Activated gamma-delta T cell treated with Interleukin-2 at 50 U/mL for 16 hours (primary cell): Measurements from ENCODE around the gene MARVELD1.
"Not testable (repeated sequence)": the region's sequence is repeated elsewhere in the genome, so short reads cannot be mapped to it uniquely, and the experiment has no call there.

Source experiments
- DNase-seq: peaks from one replicate; pipeline ENCODE4 v3.0.0-alpha.2; 2020

The MARVELD1 gene

DNA sequence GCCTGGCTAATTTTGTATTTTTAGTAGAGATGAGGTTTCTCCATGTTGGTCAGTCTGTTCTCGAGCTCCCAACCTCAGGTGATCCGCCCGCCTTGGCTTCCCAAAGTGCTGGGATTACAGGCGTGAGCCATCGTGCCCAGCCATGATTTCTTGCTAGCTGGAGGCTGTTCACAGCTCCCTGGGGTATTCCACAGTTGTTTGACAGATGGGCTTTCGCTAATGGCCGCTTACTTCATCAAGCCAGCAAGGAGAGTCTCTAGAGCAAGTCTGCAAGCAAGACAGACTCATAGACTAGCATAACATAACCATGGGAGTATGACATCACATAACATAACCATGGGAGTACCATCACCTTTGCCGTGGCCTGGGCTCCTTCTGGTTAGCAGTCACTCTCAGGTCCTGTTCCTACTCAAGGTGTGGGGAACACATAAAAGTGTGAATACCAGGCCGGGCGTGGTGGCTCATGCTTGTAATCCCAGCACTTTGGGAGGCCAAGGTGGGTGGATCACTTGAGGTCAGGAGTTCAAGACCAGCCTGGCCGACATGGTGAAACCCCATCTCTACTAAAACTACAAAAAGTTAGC is 15.4 kb upstream of the MARVELD1 start:
- not testable (repeated sequence) for DNase-seq

DNA sequence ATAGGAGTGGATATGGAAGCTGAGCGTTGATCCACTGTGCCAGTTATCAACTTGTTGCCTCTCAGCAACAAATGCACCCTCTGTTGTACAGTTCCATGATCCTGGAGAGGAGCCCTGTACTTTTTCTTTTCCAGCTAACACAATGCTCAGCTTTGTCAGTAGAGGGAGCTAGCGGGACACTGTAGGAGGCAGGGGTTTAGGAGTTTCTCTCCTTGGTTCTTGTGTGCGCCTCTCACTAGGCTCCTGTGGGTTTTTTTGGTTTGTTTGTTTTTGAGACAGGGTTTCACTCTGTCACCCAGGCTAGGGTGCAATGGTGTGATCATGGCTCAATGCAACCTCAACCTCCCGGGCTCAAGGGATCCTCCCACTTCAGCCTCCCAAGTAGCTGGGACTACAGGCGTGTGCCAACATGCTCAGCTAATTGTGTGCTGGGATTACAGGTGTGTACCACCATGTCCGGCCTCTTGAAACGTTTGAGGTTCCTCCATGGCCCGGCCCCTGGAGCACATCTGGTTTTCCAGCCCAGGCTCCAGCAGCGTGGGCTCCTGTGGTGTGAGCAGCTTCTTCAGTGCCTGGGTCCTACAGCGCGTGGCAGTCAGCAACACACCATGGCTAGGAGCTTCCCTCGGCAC is 12.0 kb upstream of the MARVELD1 start:
- peak; percentile 38 for DNase-seq

DNA sequence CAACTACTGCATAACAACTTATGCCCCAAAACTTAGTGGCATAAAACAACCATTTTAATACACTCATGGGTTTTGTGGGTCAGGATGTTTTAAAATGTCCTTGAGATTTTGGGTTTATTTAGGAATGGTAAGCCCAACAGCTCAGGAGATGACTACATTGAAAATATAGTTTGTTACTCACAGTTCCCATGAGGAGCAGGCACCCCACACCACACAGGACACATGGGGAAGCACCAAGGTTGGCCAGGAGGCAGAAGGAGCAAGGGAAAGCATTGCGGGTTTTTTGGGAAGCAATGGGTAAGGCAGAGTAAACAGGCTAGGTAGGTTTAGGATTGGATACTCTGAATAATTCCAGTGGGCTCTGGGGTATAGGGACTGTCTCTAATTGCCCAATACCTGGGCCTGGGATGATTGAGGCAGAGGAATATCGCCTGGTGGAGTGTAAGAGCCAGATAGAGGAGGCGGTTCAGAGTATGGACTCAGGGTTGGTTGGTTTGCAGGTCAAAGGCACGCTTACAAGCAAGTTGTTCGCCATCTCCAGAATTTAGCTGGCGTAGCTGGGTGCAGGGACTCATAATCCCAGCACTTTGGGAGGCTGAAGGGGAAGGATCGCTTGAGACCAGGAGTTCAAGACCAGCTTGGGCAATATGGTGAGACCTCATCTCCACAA is 10.0 kb upstream of the MARVELD1 start:
- no peak for DNase-seq

DNA sequence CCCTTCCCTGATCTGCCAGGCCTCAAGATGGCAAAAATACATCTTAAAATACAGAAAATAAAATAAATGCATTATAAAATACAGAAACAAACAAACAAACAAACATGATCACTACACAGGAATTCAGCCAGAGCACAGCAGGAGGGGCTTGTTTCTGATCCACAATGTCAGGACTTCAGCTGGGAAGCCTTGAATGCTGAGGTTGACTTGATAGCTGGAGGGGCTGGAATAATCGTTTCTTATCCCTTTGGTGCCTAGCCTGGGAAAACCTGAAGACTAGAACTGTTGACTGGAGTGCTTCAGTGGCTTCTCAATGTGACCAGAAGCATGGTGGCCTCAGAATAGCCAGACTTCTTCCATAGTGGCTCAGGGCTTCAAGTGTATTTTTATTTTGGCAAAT is 9.2 kb upstream of the MARVELD1 start:
- no peak for DNase-seq

DNA sequence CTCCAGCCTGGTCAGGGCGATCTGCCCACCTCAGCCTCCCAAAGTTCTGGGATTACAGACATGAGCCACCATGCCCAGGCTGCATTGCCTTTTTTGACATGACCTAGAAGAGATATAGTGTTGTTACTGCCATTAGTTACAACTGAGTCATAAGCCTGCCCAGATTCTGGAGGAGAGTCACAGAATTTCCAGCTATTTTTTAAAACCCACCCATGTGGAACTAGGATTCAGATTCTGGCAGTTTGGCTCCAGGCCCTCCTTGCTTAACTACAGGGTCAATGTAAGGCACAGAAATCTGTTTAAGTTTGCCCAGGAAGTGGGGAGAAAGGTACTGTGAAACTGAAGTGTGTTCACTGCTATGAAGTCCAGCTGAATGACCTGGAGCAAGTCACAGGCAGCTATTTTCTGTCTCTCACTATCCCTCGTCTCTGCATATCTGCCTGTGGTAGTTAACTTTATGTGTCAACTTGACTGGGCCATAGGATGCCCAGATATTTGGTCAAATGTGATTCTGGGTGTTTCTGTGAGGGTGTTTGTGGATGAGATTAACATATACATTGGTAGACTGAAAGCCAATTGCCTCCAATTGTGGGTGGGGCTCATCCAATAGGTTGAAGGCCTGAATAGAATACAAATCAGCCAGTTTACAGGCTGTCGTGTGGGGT is 8.4 kb upstream of the MARVELD1 start:
- no peak for DNase-seq

DNA sequence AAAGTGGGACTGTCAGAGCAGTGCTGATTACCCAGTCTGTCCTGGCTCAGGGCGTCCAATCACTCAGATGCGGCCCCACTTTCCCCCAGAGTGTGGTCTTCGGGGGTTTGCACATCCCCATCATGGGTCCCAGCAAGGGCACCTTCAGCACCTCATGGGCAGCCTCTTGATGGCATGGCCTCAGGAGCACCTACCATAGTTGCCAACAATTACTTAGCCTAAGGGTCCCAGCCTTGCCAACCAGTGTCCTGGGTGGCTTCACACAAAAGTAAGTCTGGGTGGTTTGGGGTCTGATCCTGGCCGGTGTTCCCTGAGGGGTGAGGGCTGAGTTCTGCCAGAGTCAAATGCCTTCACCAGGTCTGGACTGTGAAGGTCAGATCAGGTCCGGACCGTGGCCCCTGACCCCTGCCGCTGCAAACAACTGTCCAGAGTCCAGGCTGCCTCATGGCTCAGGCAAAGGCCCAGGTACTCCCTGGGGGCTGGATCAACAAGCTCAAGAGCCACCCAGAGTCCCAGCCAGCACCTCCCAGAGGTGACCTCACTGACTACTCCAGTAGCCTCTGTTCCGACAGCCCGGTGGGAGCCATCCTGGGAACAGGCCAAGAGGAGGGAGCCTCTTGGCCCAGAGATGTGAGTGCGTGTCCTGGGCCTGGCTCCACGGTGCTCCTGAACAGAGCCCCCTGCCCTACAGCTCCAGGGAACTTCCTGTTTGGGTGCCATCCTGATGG is 6.2 kb upstream of the MARVELD1 start:
- DNase-seq = no peak

DNA sequence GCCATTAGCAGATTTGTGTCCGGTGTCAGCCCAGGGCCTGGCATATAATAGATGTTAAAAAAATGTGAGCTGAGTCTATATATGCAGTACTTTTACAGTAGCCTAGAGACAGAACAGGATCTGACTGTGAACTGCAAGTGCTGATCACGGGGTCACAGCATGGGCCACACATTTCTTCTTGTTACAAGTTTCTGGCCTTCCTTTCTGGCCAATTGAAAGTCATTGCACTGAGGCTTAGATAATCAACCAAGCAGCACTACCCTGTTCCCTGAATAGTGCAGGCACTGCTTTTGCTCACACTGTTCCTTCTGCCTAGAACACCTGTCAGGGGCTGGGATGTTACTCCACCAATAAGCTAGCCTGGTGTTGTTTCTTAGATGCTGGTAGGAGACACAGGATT is 5.4 kb upstream of the MARVELD1 start:
- no peak for DNase-seq

DNA sequence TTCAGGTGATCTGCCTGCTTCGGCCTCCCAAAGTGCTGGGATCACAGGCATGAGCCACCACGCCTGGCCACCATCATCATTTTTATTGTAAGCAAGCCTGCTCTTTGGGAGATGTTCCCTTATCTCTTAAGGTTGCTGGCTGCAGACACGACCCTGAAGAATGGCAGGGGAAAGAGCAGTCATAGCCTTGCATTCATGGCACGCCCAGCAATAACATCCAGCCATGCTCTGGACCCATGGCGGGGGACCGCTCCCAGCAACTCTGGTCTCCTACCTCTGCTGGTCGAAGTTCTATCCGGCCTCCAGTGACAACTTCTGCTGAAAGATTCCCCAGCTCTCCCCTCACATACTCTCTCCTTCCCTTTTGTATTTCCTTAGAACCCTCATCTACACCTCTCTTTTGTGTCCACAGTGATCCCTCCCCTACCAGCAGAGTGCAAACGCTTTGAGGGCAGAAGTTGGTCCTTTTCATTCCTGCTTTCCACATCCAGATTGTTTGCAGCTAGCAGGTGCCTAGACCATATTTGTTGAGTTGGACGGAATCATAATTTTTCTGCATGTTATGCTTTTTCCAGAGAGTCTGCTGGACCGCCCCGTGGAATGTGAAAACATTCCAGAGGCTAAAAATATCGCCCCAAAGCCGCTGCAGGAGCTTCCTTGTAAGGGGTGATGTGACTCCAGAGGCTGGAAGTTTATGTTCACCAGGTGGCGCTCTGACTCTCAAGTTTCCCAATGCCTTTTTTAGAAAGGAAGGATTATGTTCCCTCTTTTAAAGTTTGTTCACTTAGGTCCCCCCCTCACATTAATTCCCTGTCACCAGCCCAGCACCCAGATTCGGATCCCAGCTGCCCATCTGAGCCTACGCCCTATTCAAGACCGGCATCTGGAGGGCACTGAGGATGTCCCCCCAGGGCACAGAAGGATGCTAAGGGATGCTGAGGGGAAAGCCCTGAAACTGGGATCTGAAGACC is 4.3 kb upstream of the MARVELD1 start:
- peak; percentile 24 for DNase-seq

DNA sequence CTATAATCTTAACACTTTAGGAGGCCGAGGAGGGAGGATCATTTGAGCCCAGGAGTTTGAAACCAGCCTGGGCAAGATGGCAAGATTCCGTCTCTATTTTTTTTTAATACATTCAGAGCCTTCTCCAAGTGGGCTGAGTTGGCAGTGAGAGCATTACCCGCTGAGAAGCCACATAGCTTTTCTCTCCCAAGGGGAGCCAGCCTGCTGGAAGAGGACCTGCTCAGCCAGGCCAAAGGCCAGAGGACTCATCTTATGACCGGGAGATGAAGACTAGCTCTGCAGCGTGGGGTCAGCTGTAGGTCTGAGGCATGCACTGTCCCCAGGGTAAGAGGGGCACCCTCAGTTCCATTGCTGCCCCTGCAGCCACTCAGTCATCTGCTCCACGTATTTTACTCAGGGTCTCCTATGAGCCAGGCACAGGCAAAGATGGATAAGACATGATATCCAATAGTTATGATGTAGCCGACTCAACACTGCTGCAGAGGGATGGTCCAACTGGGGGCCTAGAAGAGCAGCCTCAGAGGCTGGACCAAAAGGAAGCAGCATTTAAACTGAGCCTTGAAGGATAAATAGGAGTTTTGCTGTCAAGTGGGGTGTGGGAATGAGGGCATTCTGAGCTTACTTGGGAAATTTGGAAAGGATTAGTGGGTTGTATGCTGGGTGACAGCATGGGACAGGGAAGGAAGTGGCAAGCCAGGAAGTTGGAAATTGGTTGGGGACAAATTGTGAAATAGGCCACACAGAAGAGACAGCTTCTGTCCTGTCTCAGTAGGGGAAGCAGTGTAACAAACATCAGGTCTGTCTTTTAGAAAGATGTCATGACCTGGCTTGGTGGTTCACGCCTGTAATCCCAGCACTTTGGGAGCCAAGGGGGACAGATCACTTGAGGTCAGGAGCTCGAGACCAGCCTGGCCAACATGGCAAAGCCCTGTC is 1.6 kb upstream of the MARVELD1 start:
- DNase-seq = no peak

DNA sequence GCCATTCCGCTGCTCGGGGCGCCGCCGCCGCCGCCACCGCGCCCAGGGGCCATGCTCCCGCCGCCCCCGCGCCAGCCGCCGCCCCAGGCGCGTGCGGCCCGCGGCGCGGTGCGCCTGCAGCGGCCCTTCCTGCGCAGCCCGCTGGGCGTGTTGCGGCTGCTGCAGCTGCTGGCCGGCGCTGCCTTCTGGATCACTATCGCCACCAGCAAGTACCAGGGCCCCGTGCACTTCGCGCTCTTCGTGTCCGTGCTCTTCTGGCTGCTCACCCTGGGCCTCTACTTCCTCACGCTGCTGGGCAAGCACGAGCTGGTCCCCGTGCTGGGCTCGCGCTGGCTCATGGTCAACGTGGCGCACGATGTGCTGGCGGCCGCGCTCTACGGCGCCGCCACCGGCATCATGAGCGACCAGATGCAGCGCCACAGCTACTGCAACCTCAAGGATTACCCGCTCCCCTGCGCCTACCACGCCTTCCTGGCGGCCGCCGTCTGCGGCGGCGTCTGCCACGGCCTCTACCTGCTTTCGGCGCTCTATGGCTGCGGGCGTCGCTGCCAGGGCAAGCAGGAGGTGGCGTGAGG is 383 bp downstream of the MARVELD1 start:
- peak; percentile 44 for DNase-seq

DNA sequence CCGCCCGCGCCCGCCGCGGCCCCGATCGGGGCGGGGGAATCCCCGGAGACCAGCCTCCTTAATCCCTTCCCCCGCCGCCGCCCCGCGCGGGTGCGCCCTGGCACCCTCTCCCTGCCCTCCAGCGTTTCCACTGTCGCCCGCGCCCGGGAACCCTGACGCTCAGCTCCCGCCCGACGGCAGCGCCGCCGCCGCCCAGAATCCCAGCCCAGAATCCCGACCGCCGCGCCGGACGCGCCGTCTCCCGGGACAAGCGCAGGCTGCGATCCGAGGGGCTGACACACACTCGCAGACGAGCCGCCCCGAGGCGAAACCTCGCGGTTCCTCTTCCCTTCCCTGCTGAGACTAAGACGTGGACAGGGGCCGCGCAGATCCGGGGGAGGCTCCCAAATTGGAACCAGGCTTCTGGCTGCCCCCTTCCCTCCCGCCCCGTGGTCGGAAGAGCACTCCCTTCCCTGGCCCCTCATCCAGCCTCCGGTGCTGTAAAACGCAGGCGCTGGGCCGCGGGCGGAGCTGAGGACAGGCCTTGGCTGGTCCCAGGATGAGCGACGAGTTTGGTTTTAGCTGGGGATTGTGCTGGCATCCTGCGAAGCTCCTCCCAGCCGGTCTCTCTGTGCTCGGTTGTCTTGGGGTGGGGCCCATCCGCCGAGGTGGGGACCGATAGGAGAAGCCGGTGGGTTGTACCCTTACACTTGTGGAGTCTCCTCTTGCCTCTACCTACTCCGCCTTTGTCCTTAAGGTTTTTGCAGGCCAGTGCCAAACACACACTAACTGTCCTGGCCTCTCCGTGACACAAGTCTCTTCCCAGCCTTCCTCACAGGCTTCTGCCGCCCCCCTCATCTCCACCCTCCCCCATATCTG is 1.1 kb downstream of the MARVELD1 start:
- DNase-seq = no peak

DNA sequence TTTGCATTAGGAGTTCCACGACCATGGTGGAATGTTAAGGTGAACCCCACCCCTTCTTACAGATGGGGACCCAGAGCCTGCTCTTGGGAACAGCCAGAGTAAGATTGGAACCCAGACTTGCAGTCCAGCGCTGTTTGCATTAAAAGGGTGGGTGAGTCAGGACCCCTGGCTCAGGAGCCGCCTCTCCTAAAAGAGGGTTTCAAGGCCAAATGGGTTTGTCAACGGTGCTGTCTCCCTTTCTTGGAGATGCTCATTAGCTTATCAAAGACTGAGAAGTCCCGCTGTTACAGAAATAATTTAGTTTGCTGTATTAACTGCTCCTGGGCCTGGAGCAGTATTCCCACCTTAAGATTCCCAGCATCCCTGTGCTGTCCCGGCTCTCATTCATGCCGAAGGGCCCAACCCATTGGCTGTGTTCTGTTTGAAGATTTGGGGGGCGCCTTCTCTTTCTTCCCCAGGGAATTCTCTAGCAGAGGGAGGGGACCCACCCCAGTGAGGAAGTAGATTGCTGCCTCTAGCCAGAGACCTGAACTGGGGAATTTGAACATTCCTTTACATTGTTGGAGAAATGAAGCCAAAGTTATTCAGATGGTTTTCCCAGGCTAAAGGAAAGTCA is 1.8 kb downstream of the MARVELD1 start:
- DNase-seq = no peak

DNA sequence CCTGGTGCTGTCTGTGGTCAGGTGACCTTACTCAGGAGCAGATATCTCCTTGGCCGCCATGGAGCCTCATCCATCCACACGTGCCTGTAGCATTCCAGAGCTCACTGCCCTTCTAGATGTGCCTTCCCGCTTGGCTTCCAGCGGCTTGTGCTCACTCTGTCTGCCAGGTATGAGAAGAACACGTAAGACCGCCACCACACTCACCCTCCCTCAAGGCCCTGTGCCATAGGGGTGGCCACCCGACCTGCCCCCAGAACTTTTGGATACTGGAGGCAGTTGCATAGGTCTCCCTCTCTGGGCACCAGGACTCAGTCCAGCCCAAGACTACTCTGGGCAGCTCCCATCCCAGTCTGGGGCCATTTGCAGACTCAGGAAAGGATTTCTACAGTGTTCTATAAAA is 4.1 kb downstream of the MARVELD1 start:
- no peak for DNase-seq

DNA sequence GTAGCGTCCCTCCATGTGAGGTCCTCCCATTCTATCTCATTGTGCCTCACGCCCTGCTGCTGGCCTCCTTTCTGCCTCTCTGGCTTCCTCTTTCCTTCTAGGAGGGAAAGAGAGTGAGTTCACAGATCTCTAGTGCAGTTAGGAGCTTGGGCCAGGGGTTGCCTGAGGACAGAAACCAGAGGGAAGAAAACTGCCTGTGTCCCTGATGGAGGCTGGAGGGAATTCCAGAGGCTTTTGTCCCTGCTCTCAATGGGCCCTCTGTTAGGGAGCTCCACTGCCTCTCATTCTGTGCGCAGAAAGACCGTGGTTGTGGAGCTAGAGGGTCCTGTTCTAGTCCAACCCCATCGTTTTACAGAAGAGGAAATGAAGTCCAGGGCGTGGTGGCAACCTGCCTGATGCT is 4.6 kb downstream of the MARVELD1 start:
- no peak for DNase-seq

DNA sequence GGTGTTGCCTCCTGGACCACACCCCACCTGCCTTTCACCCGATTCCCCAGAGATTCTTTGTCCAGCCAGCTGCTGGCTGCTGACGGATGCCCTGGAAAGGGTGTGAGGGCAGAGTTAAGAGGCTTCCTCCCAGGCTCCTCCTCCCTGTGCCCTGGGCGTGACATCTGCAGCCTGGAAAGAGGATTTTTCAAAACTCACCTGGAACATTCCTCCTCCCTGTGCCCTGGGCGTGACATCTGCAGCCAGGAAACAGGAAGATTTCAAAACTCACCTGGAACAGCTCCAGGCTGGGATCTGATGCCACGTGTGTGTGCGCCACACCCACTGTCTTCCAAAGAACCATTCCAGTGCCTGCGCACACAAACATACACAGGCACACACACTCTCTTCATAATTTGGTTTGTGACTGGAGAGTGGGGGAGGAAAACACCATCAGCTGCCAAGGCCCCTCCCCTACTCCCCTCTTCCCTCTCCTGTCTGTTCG is 5.2 kb downstream of the MARVELD1 start:
- DNase-seq = no peak

DNA sequence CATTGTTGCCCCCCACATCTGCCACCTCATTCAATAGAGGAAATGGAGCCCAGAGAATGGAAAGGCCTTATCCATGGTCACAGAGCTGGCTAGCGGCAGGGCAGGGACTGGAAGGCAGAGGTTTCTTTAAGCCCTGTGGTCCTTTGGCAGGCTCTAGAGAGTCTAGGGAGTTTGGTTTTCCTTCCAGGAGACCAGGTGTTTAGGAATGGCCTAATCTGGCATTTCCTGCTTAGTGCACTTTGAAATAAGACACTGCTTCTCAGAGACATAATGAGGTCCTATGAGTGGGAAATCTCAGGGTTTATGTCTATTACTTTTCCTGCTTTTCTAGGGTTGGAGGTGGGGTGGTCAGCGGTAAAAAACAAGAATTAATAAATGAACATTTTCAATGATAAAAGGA is 6.1 kb downstream of the MARVELD1 start:
- DNase-seq = no peak

DNA sequence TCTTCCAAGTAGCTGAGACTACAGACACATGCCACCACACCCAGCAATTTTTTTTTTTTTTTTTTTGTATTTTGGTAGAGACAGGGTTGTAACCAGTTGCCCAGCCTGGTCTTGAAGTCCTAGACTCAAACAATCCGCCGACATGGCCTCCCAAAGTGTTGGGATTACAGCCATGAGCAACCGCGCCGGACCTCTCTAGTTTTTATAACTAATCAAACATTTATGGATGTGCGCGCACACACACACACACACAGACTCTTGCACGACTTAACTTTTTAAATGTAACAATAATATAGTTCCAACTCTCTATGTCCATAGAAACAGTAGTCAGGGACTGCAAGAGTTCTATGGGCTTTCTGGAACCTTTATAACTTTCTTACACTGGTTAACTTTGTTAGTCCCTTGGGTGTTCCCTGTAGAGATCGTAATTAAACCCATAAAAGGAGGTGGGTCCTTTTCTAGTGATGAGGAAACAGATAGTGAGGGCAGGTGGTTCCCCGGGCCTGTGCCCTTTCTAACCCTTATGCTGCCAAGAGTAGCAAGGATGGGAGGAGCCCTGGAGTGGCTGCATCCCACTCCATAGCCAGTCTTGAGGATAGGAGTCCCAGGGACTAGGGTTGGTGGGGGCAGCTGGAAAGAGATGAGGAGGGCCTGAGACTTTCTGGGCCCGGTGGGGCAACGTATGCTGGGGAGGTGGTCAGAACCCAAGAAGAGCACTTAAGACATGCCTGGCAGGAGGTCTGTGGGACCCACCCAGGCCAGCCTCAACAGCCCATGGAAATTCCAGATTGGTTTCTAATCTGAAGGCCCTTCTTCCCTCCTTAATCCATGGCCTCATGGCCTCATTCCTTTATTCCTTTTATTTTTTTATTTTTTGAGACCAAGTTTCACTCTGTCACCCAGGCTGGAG is 8.6 kb downstream of the MARVELD1 start:
- DNase-seq = no peak

DNA sequence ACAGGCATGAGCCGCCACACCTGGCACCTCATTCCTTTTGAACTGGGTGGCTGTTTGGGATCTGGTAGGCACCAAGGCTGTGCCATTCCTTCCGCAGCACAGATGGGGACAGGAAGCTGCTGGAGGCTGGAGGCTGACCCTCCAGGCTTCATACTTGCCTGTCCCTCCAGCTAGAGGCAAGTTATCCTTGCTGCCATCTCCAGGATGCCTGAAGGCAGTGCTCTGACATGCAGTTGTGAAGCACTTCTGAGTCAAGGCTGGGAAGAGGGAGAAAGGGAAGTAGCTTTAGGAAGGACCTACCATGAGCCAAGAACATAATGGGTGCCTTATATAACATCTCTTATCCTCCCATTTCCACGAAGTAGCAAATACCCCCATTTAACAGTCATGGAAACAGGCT is 9.5 kb downstream of the MARVELD1 start:
- DNase-seq = no peak
